ENCODE measurements around the gene COX4I1. TPM values are rescaled to one million over a fixed set of nuclear protein-coding genes. Genes with fewer than 3 reads are reported as not detected.

COX4I1 gene
- total RNA-seq, 1 donor from 2014 or later = 552 TPM

DNA sequence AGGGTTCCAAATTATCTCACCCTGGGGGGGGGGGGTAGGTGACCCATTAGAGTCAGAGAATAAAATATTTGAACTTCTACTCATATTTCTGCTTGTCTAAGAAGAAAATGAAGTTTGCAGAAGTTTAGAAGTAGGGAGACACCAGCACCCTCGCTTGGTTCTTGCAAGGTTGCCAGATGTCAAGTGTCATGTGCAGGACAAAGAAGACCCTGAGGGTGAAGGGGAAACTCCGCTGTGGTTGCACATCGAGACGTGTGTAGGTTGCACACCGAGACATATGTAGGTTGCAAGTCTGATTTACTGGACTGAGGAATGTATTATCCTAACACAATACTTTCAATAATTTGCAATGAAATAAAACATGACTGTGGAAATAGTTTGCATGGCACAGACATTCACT, 57.1 kb downstream of the COX4I1 start:
- no peak for DNase-seq (ENCODE audit: low spot score)
- H3K4me3 Mint-ChIP-seq (ENCODE audit: unreplicated experiment) = no peak overlapping the region
- no peaks in the 10 kb centered on the region for H3K27me3 Mint-ChIP-seq (ENCODE audit: unreplicated experiment)
- H3K36me3 Mint-ChIP-seq (ENCODE audit: low read depth, unreplicated experiment) = no peaks in the 10 kb centered on the region
- H3K27ac Mint-ChIP-seq (ENCODE audit: unreplicated experiment) = no peak overlapping the region
- H3K4me1 Mint-ChIP-seq (ENCODE audit: unreplicated experiment) = no peaks in the 10 kb centered on the region
- TF ChIP-seq, protein P1, sequence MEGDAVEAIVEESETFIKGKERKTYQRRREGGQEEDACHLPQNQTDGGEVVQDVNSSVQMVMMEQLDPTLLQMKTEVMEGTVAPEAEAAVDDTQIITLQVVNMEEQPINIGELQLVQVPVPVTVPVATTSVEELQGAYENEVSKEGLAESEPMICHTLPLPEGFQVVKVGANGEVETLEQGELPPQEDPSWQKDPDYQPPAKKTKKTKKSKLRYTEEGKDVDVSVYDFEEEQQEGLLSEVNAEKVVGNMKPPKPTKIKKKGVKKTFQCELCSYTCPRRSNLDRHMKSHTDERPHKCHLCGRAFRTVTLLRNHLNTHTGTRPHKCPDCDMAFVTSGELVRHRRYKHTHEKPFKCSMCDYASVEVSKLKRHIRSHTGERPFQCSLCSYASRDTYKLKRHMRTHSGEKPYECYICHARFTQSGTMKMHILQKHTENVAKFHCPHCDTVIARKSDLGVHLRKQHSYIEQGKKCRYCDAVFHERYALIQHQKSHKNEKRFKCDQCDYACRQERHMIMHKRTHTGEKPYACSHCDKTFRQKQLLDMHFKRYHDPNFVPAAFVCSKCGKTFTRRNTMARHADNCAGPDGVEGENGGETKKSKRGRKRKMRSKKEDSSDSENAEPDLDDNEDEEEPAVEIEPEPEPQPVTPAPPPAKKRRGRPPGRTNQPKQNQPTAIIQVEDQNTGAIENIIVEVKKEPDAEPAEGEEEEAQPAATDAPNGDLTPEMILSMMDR (IDR thresholded peaks at IDR 0.05; ENCODE audit: unreplicated experiment) = no peak
- H3K9me3 Mint-ChIP-seq (ENCODE audit: unreplicated experiment) = no peaks in the 10 kb centered on the region

Other genes starting within 250 kb of the COX4I1 start
- gene GSE1, start 186.4 kb upstream of the COX4I1 start, total RNA-seq (ENCODE audit: unreplicated experiment) = 23.9 TPM
- 9.1 TPM for gene GINS2, start 110.7 kb upstream of the COX4I1 start, total RNA-seq (ENCODE audit: unreplicated experiment)
- gene C16orf74, start 48.6 kb upstream of the COX4I1 start, total RNA-seq (ENCODE audit: unreplicated experiment) = 0.64 TPM
- 42.7 TPM for gene EMC8, start 151 bp upstream of the COX4I1 start, total RNA-seq (ENCODE audit: unreplicated experiment)
- gene IRF8, start 99.5 kb downstream of the COX4I1 start, total RNA-seq (ENCODE audit: unreplicated experiment) = 1.5 TPM

Data from endothelial cell (in vitro differentiated cells).